ENCODE results near the gene CADPS2.

Gene CADPS2

GRCh38 chr7:122886357-122887081, at the start of gene CADPS2:
Gene CADPS2, minus strand, starts transcription at chr7:122886460. Its CDS starts 123 bp downstream, at chr7:122886337.
- peak within 1 kb of the TSS; percentile 83 for H3K27ac ChIP-seq
- TF ChIP-seq ZFX (IDR thresholded peaks at IDR 0.05; ENCODE audit: borderline replicate concordance) (no peak), CTCF (IDR thresholded peaks at IDR 0.05) (no peak)

DNA sequence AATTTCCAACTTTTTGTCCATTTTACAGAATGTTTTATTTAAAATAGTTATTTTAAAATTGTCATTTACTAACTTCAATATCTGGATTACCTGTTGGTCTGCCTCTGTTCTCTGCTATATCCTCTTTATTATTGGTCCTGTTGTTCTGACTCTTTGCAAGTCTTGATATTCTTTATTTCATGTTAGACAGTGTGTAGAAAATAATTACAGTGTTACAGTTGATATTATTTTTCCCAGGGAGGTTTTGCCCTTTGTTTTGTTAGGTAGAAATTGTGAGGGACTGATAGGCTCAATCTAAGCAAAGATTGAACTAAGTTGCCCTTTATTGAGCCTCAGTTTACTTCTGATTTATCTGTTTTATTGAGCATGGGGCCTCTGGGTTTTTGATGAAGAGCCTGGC, 49.4 kb upstream of the CADPS2 start:
- no peak overlapping the region for H3K27ac ChIP-seq
- TF ChIP-seq CTCF (IDR thresholded peaks at IDR 0.05) (no peak), ZFX (IDR thresholded peaks at IDR 0.05; ENCODE audit: borderline replicate concordance) (no peak)

GRCh38 chr7:122919643-122920181, 33.5 kb upstream of the CADPS2 start:
- H3K27ac ChIP-seq = no peak overlapping the region
- no peak for TF ChIP-seq ZFX (IDR thresholded peaks at IDR 0.05; ENCODE audit: borderline replicate concordance)
- no peak for TF ChIP-seq CTCF (IDR thresholded peaks at IDR 0.05)

GRCh38 chr7:122914812-122915211, 28.6 kb upstream of the CADPS2 start:
- H3K27ac ChIP-seq = no peak overlapping the region

DNA sequence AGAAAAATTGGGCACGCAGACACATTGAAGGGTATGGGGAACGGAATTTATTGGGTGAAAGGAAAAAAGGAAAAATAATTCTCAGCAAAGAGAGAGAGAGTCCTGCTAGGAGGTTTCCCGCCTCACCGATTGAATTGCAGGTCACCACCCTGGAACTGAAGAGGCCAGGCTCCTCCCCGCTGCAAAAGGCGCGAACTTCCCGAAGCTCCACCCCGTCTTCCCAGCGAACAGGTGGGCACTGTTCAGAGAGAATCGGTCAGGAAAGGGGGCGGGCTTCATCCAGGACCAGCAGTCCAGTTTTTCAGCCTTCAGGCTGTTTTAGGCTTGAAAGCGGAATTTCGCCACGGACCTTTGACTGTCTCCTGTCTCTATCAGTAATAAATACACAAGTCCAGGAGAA, 27.3 kb upstream of the CADPS2 start:
- TF ChIP-seq ZFX (IDR thresholded peaks at IDR 0.05; ENCODE audit: borderline replicate concordance) (no peak), CTCF (IDR thresholded peaks at IDR 0.05) (no peak)
- H3K27ac ChIP-seq = no peak overlapping the region

More at GRCh38 chr7:122914812-122915211, 28.6 kb upstream of the CADPS2 start:
- TF ChIP-seq CTCF (IDR thresholded peaks at IDR 0.05) (no peak), ZFX (IDR thresholded peaks at IDR 0.05; ENCODE audit: borderline replicate concordance) (no peak)

- no peak overlapping the region for H3K27ac ChIP-seq
- TF ChIP-seq CTCF (IDR thresholded peaks at IDR 0.05) = peak; percentile 44
- no peak for TF ChIP-seq ZFX (IDR thresholded peaks at IDR 0.05; ENCODE audit: borderline replicate concordance)
Observed at GRCh38 chr7:122902751-122903495, 16.7 kb upstream of the CADPS2 start.

DNA sequence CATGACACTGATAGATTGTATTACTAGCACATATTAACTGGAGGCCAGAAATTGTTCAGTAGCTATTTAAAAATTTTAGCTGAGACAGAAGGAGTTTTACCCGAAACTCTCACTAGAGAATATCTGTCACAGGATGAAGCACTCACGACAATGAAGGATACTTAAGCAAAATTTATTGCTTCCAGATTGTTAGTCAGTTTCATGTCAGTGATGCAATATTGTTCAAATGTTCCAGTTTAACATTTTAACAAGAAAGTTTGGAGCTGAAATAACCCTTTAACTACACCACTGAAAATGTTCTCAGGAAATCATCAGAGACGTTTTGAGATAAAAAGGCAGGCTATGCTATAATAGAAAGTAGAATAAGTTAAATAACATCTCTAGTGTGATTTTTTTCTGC, 15.0 kb upstream of the CADPS2 start:
- TF ChIP-seq ZFX (IDR thresholded peaks at IDR 0.05; ENCODE audit: borderline replicate concordance) = no peak
- no peak for TF ChIP-seq CTCF (IDR thresholded peaks at IDR 0.05)
- no peak overlapping the region for H3K27ac ChIP-seq
